Erythroblast (primary cell): ENCODE results near the gene AFF3.
"Not testable (repeated sequence)": the region's sequence is repeated elsewhere in the genome, so short reads cannot be mapped to it uniquely, and the experiment has no call there.

ENCODE experiments used
- GATA1 ChIP-seq: IDR thresholded peaks from 2 replicates; pipeline ENCODE4 v1.6.1; 2011; ENCODE audit warnings: low read depth, mild to moderate bottlenecking, control low read depth, low read length, moderate library complexity
- POLR2A ChIP-seq: IDR thresholded peaks from 2 replicates; pipeline ENCODE4 v1.6.1; 2011; ENCODE audit warnings: mild to moderate bottlenecking, low read length

DNA sequence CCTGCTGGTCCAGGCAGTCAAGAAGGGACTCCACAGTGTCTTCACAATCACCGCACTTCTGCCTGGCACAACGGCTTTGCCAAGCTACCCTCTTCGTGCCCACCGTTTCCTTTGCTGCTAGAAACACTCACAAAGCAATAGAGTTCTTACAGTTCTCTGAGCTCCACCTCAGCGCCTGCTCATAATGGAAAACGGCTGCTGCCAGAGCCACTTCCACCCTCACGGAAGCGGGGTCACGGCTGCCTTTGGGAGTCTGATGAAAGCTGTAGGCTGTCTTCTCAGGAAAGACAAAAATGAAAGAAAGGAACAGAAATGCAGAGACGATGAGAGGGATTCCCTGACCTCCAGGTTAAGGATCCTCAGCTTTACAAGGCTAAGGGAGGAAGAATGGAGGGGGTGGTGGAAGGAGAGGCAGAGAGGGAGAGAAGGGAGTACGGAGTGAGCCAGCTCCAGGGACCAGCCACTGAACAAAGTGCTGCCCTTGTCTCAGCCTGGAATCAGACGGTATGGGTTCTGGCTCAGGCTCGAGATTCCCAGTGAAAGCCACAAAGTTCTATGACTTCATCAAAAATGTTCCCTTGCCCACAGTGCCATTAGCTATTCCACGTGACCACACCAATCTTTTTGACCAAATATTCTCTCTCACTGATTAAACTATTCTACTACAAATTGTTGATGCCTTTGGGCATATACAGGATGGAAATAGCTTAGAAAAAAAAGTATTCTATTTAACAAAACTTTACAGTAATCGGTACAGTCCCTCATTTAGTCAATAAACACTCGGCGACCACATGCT lies 58.8 kb downstream of the AFF3 start:
- not testable (repeated sequence) for TF ChIP-seq POLR2A, GATA1
